HEK293 (cell line): ENCODE measurements around the gene CDADC1.

ENCODE experiments used
- CTCF ChIA-PET: fragments of 350-600 bp; formaldehyde crosslinking; extraction: SDS; loops from one replicate; lab custom pipeline; 2021; ENCODE audit warnings: antibody characterized with exemption; lab: Yijun Ruan, JAX
- POLR2A ChIA-PET: fragments of 300-600 bp; formaldehyde crosslinking; extraction: SDS; loops from one replicate; lab custom pipeline; 2020; ENCODE audit warnings: antibody characterized with exemption, inconsistent platforms; lab: Yijun Ruan, JAX
- H3K27ac ChIP-seq: fragments of 200-500 bp; sonication (Bioruptor generic); 2 replicates; pipeline ENCODE4 v1.5.1; 2014; ENCODE audit warnings: low read depth, low read length, control low read depth, inconsistent platforms; ENCODE audit errors: extremely low read depth
- H3K36me3 ChIP-seq, 2 experiments: fragments of 200-500 bp in 1 of 2; sonication (Bioruptor generic) in 1 of 2; 1 replicate in 1 of 2; 2 replicates in 1 of 2; pipeline ENCODE4 v1.5.1; 2014 to 2017; ENCODE audit warnings: inconsistent platforms in 2 of 2, low read length in 2 of 2; ENCODE audit not compliant: control insufficient read depth in 2 of 2, insufficient read depth in 1 of 2
- H3K4me1 ChIP-seq: fragments of 200-500 bp; sonication (Bioruptor generic); 2 replicates; pipeline ENCODE4 v1.5.1; 2014; ENCODE audit warnings: mild to moderate bottlenecking, low read length, inconsistent platforms; ENCODE audit not compliant: control insufficient read depth, insufficient read depth
- H3K4me3 ChIP-seq: 2 replicates; pipeline ENCODE4 v1.5.1; 2011; ENCODE audit warnings: low read depth, mild to moderate bottlenecking, control low read depth, low read length, moderate library complexity
- H3K9me3 ChIP-seq: fragments of 200-500 bp; sonication (Bioruptor generic); 2 replicates; pipeline ENCODE4 v1.5.1; 2014; ENCODE audit warnings: low read depth, low read length, inconsistent platforms; ENCODE audit not compliant: control insufficient read depth, insufficient read depth
- HOXC10 ChIP-seq: sonication (generic); formaldehyde crosslinking; IDR thresholded peaks from 2 replicates; pipeline ENCODE4 v1.8.1; 2023; ENCODE audit warnings: mild to moderate bottlenecking, missing genetic modification reagents
- KLF8 ChIP-seq: fragments of 450-650 bp; formaldehyde crosslinking; IDR thresholded peaks from 2 replicates; pipeline ENCODE4 v1.5.1; 2016; ENCODE audit warnings: missing biosample characterization, missing genetic modification characterization
- ZBTB8A ChIP-seq: fragments of 450-650 bp; formaldehyde crosslinking; IDR thresholded peaks from 2 replicates; pipeline ENCODE4 v1.5.1; 2016; ENCODE audit warnings: missing biosample characterization, missing genetic modification characterization
- ZFP3 ChIP-seq: fragments of 450-650 bp; formaldehyde crosslinking; IDR thresholded peaks from 2 replicates; pipeline ENCODE4 v1.5.1; 2016; ENCODE audit warnings: low read depth, missing biosample characterization, missing genetic modification characterization
- ZNF175 ChIP-seq: fragments of 450-650 bp; formaldehyde crosslinking; IDR thresholded peaks from 2 replicates; pipeline ENCODE4 v1.5.1; 2016; ENCODE audit warnings: missing biosample characterization, missing genetic modification characterization
- ZNF211 ChIP-seq: fragments of 450-650 bp; formaldehyde crosslinking; IDR thresholded peaks from 2 replicates; pipeline ENCODE4 v1.5.1; 2016; ENCODE audit warnings: low read depth, missing biosample characterization, missing genetic modification characterization
- ZNF223 ChIP-seq: fragments of 450-650 bp; formaldehyde crosslinking; IDR thresholded peaks from 2 replicates; pipeline ENCODE4 v1.5.1; 2016; ENCODE audit warnings: missing biosample characterization, missing genetic modification characterization
- ZNF324 ChIP-seq: fragments of 450-650 bp; formaldehyde crosslinking; IDR thresholded peaks from 2 replicates; pipeline ENCODE4 v1.5.1; 2016; ENCODE audit warnings: missing biosample characterization, missing genetic modification characterization
- ZNF37A ChIP-seq: fragments of 450-650 bp; IDR thresholded peaks from 2 replicates; pipeline ENCODE4 v1.5.1; 2018; ENCODE audit warnings: missing biosample characterization, missing genetic modification characterization
- ZNF514 ChIP-seq: fragments of 450-650 bp; formaldehyde crosslinking; IDR thresholded peaks from 2 replicates; pipeline ENCODE4 v1.5.1; 2016; ENCODE audit warnings: missing biosample characterization, missing genetic modification characterization
- ZNF629 ChIP-seq: fragments of 450-650 bp; formaldehyde crosslinking; IDR thresholded peaks from 2 replicates; pipeline ENCODE4 v1.5.1; 2017; ENCODE audit warnings: missing biosample characterization, missing genetic modification characterization
- ZNF677 ChIP-seq: fragments of 450-650 bp; IDR thresholded peaks from 2 replicates; pipeline ENCODE4 v1.5.0; 2018; ENCODE audit warnings: missing biosample characterization, mild to moderate bottlenecking, missing genetic modification characterization, moderate library complexity
- ZNF776 ChIP-seq: fragments of 450-650 bp; formaldehyde crosslinking; IDR thresholded peaks from 2 replicates; pipeline ENCODE4 v1.5.0; 2017; ENCODE audit warnings: missing biosample characterization, missing genetic modification characterization, borderline replicate concordance
- ZNF777 ChIP-seq: fragments of 450-650 bp; formaldehyde crosslinking; IDR thresholded peaks from 2 replicates; pipeline ENCODE4 v1.5.1; 2017; ENCODE audit warnings: missing biosample characterization, missing genetic modification characterization, borderline replicate concordance
- ZSCAN30 ChIP-seq: fragments of 450-650 bp; IDR thresholded peaks from 2 replicates; pipeline ENCODE4 v1.5.1; 2018; ENCODE audit warnings: missing biosample characterization, mild to moderate bottlenecking, missing genetic modification characterization, moderate library complexity
- TF ChIP-seq, protein P1 (sequence below): fragments of 450-650 bp; formaldehyde crosslinking; IDR thresholded peaks from 2 replicates; pipeline ENCODE4 v1.5.1; 2016; ENCODE audit warnings: missing biosample characterization, missing genetic modification characterization
- TF ChIP-seq, protein P2 (sequence below): fragments of 450-650 bp; formaldehyde crosslinking; IDR thresholded peaks from 2 replicates; pipeline ENCODE4 v1.5.1; 2016; ENCODE audit warnings: missing biosample characterization, missing genetic modification characterization
- TF ChIP-seq, protein P3 (sequence below): fragments of 450-650 bp; formaldehyde crosslinking; IDR thresholded peaks from 2 replicates; pipeline ENCODE4 v1.5.1; 2016; ENCODE audit warnings: missing biosample characterization, missing genetic modification characterization
- TF ChIP-seq, protein P4 (sequence below): fragments of 450-650 bp; formaldehyde crosslinking; IDR thresholded peaks from 2 replicates; pipeline ENCODE4 v1.5.1; 2017; ENCODE audit warnings: missing biosample characterization, missing genetic modification characterization
- TF ChIP-seq, protein P5 (sequence below): fragments of 450-650 bp; formaldehyde crosslinking; IDR thresholded peaks from 2 replicates; pipeline ENCODE4 v1.5.1; 2016; ENCODE audit warnings: missing biosample characterization, missing genetic modification characterization
- TF ChIP-seq, protein P6 (sequence below): IDR thresholded peaks from 2 replicates; pipeline ENCODE4 v1.6.1; 2011; ENCODE audit warnings: mild to moderate bottlenecking, low read depth, low read length, borderline replicate concordance

Gene CDADC1

DNA sequence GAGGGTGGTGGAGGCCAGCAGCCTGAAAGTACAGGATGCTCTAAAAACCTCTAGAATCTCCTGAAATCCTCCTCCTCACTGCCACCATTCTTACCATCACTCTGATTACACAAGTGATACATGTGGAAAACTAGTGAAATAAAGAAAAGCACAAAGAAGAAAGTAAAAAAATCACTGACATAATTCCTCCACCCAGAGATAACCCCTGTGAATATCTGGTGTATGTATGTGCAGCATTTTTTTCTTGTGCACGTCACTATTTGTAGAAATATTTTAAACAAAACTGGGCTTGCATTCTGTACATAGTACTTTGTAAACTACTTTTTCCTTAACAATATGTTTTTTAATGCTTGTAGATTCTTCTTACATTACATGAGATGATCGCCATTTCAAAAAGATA is 73.2 kb downstream of the CDADC1 start (continued):
- TF ChIP-seq ZNF629 (tag by site-specific recombination) = no peak
- TF ChIP-seq ZBTB8A (tag by site-specific recombination) = no peak
- TF ChIP-seq ZNF223 = no peak
- TF ChIP-seq ZNF514 (tag by site-specific recombination) = no peak
- TF ChIP-seq, protein P1, sequence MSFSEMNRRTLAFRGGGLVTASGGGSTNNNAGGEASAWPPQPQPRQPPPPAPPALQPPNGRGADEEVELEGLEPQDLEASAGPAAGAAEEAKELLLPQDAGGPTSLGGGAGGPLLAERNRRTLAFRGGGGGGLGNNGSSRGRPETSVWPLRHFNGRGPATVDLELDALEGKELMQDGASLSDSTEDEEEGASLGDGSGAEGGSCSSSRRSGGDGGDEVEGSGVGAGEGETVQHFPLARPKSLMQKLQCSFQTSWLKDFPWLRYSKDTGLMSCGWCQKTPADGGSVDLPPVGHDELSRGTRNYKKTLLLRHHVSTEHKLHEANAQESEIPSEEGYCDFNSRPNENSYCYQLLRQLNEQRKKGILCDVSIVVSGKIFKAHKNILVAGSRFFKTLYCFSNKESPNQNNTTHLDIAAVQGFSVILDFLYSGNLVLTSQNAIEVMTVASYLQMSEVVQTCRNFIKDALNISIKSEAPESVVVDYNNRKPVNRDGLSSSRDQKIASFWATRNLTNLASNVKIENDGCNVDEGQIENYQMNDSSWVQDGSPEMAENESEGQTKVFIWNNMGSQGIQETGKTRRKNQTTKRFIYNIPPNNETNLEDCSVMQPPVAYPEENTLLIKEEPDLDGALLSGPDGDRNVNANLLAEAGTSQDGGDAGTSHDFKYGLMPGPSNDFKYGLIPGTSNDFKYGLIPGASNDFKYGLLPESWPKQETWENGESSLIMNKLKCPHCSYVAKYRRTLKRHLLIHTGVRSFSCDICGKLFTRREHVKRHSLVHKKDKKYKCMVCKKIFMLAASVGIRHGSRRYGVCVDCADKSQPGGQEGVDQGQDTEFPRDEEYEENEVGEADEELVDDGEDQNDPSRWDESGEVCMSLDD (tag by site-specific recombination) = no peak
- no peak for TF ChIP-seq ZNF677 (tag by site-specific recombination)
- no peak for TF ChIP-seq ZNF777
- TF ChIP-seq, all 188 proteins: peak for 0

DNA sequence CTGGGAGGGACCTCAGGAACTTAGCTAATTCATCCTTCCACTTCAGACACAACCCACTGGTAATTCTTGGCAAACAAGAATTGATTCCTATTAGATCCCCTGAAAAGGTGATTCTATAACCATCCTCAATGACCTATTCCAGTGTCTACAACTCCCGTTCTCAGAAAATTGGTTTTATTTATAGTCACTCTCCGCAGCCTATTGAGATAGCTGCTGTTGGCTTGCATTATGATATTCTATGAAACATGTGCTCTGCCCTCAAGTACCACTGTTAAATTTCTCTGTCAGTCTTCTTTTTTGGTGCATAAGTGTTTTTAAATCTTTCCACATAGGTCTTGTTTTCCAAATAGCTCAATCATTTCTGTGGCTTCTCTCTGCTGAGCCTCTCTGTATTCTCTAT is 75.0 kb downstream of the CDADC1 start:
- ChIA-PET CTCF (no interaction called here), POLR2A (no interaction called here)
- no peaks in the 10 kb centered on the region for H3K36me3 ChIP-seq
- no peak overlapping the region for H3K4me3 ChIP-seq
- no peaks in the 10 kb centered on the region for H3K4me1 ChIP-seq
- H3K27ac ChIP-seq = no peak overlapping the region
- no peak for TF ChIP-seq ZNF211 (tag by site-specific recombination)
- TF ChIP-seq, protein P1 (tag by site-specific recombination) = no peak
- TF ChIP-seq, protein P2, sequence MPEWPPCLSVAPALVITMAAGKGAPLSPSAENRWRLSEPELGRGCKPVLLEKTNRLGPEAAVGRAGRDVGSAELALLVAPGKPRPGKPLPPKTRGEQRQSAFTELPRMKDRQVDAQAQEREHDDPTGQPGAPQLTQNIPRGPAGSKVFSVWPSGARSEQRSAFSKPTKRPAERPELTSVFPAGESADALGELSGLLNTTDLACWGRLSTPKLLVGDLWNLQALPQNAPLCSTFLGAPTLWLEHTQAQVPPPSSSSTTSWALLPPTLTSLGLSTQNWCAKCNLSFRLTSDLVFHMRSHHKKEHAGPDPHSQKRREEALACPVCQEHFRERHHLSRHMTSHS (tag by site-specific recombination) = no peak
- TF ChIP-seq, all 188 proteins: peak for 0
- H3K9me3 ChIP-seq = no peaks in the 10 kb centered on the region

DNA sequence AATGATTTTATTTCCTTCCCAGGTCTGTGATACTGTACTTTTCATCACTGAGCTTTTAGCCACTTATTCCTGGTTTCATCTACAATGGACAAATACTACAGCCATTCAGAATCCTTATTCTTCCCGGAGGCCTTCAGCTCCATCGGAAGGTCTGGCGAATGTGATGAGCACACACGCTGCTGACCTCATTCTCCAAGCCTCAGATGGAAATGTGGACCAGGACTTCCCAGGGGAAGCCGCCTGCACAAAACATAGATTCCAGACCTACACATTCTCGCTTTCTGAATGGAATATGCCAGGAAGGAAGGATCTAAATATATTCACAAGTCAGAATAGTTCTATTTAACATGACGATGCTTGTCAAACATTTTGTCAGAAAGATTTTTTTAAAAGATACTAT is 75.6 kb downstream of the CDADC1 start:
- no peak overlapping the region for H3K27ac ChIP-seq
- H3K9me3 ChIP-seq = no peaks in the 10 kb centered on the region
- ChIA-PET CTCF (no interaction called here), POLR2A (no interaction called here)
- no peak overlapping the region for H3K4me3 ChIP-seq
- H3K4me1 ChIP-seq = no peaks in the 10 kb centered on the region
- no peaks in the 10 kb centered on the region for H3K36me3 ChIP-seq
- TF ChIP-seq ZNF776 (tag by site-specific recombination) (no peak), ZSCAN30 (tag by site-specific recombination) (no peak), ZNF324 (tag by site-specific recombination) (no peak), ZNF175 (tag by site-specific recombination) (no peak), HOXC10 (CRISPR knock-in tag) (no peak), ZNF37A (no peak), ZFP3 (tag by site-specific recombination) (no peak), KLF8 (tag by site-specific recombination) (no peak)
- TF ChIP-seq, protein P3, sequence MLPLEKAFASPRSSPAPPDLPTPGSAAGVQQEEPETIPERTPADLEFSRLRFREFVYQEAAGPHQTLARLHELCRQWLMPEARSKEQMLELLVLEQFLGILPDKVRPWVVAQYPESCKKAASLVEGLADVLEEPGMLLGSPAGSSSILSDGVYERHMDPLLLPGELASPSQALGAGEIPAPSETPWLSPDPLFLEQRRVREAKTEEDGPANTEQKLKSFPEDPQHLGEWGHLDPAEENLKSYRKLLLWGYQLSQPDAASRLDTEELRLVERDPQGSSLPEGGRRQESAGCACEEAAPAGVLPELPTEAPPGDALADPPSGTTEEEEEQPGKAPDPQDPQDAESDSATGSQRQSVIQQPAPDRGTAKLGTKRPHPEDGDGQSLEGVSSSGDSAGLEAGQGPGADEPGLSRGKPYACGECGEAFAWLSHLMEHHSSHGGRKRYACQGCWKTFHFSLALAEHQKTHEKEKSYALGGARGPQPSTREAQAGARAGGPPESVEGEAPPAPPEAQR (tag by site-specific recombination) = no peak
- TF ChIP-seq, protein P4, sequence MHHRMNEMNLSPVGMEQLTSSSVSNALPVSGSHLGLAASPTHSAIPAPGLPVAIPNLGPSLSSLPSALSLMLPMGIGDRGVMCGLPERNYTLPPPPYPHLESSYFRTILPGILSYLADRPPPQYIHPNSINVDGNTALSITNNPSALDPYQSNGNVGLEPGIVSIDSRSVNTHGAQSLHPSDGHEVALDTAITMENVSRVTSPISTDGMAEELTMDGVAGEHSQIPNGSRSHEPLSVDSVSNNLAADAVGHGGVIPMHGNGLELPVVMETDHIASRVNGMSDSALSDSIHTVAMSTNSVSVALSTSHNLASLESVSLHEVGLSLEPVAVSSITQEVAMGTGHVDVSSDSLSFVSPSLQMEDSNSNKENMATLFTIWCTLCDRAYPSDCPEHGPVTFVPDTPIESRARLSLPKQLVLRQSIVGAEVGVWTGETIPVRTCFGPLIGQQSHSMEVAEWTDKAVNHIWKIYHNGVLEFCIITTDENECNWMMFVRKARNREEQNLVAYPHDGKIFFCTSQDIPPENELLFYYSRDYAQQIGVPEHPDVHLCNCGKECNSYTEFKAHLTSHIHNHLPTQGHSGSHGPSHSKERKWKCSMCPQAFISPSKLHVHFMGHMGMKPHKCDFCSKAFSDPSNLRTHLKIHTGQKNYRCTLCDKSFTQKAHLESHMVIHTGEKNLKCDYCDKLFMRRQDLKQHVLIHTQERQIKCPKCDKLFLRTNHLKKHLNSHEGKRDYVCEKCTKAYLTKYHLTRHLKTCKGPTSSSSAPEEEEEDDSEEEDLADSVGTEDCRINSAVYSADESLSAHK (tag by site-specific recombination) = no peak
- TF ChIP-seq, protein P5, sequence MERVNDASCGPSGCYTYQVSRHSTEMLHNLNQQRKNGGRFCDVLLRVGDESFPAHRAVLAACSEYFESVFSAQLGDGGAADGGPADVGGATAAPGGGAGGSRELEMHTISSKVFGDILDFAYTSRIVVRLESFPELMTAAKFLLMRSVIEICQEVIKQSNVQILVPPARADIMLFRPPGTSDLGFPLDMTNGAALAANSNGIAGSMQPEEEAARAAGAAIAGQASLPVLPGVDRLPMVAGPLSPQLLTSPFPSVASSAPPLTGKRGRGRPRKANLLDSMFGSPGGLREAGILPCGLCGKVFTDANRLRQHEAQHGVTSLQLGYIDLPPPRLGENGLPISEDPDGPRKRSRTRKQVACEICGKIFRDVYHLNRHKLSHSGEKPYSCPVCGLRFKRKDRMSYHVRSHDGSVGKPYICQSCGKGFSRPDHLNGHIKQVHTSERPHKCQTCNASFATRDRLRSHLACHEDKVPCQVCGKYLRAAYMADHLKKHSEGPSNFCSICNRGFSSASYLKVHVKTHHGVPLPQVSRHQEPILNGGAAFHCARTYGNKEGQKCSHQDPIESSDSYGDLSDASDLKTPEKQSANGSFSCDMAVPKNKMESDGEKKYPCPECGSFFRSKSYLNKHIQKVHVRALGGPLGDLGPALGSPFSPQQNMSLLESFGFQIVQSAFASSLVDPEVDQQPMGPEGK (tag by site-specific recombination) = no peak
- TF ChIP-seq, protein P6, sequence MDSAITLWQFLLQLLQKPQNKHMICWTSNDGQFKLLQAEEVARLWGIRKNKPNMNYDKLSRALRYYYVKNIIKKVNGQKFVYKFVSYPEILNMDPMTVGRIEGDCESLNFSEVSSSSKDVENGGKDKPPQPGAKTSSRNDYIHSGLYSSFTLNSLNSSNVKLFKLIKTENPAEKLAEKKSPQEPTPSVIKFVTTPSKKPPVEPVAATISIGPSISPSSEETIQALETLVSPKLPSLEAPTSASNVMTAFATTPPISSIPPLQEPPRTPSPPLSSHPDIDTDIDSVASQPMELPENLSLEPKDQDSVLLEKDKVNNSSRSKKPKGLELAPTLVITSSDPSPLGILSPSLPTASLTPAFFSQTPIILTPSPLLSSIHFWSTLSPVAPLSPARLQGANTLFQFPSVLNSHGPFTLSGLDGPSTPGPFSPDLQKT = no peak
